NCI-H187 (cell line): ENCODE results near the gene MYO1H.

Source experiments
- DNase-seq, 2 experiments: peaks; one replicate each; lab custom pipeline; 2025; lab: John Stamatoyannopoulos, UW

The MYO1H gene

DNA sequence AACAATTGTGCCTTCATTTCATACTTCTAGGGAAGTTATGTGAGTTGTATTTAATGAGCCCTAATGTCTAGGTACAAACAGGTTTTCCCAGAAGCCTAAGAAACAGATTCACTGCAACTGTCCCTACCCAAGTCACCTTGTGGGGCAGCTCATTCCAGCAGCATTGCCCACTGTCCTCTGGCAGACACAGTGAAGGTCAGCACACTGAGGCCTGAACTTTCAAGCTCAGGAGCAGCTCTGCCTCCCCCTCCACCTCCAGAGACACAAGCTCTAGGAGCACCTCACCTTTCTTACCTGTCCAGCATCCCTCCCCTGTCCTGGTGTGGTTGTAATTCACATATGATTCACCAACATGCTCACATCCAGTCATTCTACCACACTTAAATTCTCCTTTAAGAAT lies 145.4 kb downstream of the MYO1H start:
- DNase-seq, result no peak

DNA sequence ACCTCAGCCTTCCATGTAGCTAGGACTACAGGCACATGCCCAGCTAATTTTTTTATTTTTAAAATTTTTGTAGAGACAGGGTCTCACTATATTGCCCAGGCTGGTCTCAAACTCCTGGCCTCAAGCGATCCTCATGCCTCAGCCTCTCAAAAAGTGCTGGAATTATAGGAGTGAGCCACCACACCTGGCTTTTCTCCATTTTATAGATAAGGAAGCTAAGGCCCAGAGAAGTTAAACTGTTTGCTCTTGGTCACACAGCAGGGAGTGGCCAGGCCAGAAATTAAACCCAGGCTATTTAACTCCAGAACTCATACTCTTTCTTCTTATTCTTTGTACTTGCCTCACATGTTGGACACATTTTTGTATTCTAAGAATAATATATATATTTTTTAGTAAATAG lies 146.2 kb downstream of the MYO1H start:
- DNase-seq, result no peak

DNA sequence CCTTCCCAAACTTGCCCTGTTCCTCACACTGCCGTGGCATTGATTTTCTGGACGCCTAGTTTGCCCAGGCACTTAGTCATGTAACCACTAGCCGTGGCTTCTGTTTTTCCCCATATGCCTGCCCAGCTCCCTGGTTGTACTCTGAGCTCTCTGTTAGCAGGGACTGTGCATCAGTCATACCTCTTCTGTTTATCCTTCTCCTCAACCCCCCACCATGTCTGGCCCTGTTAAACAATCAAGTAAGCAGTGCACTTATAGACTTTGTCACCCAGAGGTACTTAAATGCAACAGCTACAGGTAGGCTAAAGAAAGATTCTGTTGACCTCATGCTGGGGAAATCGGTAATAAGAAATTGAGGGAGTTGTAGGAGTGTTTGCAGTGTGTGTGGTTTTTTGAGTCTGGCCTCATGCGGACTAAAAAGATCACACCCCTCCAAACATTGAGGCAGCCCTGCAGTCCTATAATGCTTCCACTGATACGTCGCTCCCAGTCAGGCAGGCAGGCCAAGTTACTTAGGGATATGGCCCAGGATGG lies 146.7 kb downstream of the MYO1H start:
- DNase-seq, result no peak

DNA sequence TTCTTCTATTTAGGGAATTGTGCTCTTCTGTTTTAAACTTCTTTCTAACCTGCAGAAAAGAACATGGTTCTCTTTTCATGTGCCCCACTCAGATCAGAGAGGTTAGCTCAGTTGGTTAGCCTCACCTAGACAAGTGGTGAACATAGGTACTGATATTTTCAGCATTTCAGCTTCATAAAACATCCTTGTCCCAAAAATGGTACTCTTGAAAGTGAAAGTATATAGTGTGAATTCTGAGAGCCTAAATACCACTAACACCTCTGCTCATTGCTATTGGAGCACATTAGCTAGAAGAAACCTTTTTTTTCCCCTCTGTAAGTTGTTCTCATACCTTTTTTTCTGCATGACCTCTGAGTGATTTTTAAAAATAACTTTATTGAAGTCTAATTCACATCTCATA lies 147.3 kb downstream of the MYO1H start:
- no peak for DNase-seq

DNA sequence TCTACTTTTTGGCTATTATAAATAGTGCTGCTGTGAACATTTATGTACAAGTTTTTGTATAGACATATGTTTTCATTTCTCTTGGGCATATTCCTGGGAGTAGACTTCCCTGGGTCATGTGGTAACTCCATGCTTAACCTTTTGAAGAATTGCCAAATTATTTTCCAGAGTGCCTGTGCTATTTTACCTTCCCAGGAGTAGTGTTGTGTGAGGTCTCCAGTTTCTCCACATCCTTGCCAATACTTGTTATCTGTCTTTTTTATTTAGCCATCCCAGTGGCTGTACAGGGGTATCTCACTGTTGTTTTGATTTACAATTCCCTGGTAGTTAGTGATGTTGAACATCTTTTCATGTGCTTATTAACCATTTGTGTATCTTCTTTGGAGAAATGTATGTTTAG lies 148.6 kb downstream of the MYO1H start:
- no peak for DNase-seq

DNA sequence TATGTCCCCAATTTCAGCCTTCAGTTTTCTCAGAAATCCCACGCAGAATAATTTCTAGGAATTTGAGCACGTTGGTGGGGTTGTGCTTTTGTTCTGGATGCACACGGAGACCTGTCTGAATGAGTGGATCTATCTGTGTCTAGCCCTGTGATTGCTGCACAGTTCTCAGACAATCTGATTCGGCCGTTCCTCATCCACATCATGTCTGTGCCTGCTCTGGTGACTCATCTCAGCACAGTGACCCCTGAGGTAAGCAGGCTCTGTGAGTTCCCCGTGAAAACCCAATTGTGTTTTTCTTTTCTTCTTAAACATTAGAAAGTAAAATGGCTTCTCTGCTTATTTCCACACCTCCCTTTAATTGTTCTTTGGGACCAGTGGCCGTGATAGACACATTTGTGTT lies 150.0 kb downstream of the MYO1H start:
- no peak for DNase-seq
